GM18526 (cell line): ENCODE results near the gene CAMK2D.

Source experiments
- POLR2A ChIP-seq: IDR thresholded peaks from 3 replicates; pipeline ENCODE4 v1.6.1; 2011; ENCODE audit not compliant: insufficient read length; ENCODE audit errors: extremely low read depth

Gene CAMK2D

DNA sequence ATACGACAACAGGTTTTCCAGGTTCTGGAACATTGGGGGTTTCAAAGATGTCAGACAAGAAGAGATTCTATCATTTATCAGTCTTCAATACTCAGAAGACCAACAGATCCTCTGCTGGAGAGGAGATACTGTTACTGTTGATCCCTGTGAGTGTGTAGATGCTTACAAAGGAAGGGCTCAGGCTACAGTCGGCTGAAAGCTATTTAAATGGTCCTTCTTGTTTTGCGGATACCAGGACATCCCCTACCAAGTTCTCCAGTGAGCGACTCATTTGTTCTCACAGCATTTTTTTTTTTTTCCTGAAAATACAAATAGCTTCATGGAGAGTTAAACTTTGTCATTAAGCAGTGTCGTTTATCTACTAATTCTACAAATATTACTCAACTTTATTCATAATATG, 201.6 kb downstream of the CAMK2D start:
- TF ChIP-seq POLR2A = no peak

DNA sequence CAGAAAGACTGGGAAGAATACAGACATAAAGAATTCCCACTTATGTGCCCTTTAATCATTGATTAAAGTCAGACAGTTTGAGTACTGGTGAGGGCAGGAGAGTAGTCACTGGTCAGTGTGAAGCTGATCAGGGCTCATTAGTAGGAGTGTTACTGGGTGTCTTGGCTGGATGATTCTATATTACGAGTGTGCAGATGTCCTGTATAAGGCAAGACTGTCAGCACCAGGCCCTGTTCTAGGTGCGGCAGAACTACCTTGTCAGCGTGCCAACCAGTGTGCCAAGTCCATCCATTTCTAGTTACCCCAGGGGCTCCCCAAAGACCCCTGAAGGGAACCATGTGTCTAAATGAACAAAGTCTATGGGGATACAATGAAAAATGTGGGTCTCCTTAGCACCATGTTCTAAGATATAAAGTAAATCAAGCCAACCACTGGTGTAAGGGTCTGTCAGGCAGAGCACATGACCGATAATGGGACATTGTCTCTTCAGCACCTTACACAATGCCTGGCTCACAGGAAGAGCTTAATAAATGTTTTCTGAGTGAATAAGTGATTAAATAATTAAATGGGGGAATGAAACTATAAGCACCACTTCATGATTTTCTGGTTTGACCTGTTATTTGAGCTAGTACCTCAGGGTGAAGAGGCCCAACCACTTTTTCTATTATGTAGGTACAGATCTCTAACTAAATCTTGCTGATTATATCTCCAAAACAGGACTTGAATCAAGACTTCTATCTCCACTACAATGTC, 205.0 kb downstream of the CAMK2D start:
- TF ChIP-seq POLR2A = no peak

DNA sequence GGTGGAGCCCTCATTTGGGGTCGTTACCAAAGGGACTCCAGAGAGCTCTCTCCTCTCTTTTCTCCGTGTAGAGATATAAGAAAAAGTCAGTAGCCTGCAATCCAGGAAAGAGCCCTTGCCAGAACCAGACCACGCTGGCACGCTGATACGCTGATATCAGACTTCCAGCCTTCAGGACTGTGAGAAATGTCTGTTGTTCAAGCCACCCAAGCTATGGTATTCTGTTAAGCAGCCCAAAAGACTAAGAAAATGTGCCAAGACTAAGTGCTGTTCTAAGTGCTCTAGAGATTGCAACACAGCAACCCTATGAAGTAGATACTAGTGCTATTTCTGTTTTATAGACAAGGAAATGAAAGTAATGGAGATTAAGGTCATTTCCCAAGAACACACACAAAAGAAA, 205.7 kb downstream of the CAMK2D start:
- TF ChIP-seq POLR2A = no peak

DNA sequence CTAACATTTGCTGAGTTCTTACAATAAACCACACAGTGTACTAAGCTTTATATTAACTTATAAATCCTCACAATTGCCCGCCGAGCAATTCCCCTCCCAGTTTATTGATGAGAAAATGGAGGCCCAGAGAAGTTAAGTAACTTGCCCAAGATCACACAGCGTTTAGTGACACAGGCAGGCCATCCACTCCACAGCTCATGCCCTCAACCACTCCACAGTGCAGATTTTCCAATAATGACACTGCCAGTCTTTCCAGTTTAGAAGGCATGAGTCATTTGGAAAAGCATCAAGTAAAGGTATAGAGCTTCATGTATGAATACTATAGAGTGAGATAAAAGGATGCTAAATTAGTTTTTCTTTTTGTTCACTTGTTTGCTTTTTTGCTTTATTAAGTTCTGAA, 208.5 kb downstream of the CAMK2D start:
- no peak for TF ChIP-seq POLR2A

DNA sequence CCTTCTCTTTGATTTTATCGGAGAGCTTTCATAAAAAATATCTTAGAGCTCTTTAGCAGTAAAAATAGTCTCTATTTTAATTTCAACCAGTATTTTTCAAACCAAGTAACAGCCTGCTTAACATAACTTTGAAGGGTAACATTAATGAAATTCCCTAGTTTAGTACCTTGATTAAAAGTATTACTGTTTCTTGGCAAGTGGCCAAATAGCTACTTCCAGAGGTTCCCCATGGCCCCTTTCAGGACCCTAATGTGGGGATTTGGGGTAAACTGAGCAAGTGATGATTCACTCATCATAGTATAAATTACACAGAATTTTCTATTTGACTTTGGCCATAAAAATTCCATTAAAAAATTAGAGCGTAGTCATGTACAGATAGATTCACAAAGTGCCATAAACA, 211.0 kb downstream of the CAMK2D start:
- TF ChIP-seq POLR2A = no peak

DNA sequence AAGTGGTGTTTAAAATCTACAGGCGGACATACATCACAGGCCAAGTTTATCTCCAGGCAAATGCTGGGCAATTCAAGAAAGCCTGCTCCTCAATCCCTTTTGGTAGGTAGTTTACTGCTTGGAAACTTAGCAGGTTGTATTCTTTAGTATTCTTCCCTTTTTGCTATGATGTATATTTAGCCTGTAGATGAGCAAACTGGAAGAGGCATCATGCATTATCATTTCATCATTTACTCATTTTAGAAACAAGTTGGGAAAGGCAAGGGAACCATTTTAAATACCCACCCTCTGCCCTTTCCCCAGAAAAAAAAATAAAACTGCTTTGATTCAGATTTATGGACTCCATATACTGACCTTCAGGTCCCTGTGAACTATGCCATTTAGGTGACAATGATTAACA, 213.2 kb downstream of the CAMK2D start:
- TF ChIP-seq POLR2A = no peak

DNA sequence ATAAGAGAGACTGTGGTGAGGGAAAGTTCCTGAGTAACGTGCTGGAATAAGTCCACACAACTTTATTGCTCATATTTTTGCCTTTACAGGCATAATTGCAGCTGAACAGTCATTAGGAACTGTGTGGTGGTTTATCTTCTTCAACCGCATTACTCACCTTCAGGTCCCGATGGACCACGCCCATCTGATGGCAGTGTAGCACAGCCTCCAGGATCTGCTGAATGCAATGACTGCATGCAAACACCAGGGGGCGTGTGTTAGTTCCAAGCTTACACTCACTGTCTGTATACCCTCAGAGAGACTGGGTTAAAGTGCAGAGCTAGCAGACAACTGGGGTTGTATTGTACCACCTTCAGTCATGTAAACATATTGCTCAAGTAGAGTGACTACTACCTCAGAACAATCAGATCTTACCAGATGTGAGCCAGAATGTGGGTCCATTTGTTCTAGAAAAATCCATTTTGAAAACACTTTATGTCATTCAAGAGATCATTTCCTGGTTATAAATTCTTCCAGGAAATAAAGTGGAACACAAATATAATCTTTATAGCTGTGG, 214.0 kb downstream of the CAMK2D start:
- TF ChIP-seq POLR2A = no peak

DNA sequence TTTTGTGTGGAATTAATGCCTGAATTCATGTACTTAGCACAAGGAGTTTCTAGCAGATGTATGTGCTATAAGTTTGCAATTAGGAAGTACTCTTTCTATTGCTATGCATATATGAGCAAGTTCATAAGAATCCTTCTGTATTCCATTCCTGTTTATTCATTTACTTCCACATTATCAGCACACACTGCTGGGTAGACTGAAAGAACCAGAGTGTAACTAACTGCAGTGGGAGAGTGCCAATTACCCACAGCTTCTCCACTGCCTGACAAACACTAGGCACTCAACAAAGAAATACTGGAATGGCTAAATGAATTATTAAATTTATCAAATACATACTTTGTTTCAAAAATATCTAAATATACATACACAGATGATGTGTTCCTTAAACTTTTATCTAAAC, 219.6 kb downstream of the CAMK2D start:
- TF ChIP-seq POLR2A = no peak

DNA sequence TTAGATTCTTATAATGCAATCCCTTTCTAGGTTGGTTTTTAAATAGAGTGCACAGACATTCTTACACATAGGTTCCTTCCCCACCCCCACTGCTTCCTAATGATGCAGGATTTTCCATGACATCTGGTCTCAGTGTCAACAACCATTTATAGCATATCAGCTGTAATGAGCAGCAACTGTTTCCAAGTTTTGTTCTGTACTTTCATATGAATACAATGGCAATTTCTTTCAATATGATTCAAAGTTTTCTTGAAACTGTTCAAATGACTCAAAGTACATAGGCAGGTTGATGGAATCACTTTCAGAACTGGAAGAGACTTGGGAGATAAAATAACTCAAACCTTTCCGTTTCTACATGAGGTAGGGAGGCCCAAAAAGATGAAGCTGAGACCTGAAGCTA, 220.7 kb downstream of the CAMK2D start:
- no peak for TF ChIP-seq POLR2A

DNA sequence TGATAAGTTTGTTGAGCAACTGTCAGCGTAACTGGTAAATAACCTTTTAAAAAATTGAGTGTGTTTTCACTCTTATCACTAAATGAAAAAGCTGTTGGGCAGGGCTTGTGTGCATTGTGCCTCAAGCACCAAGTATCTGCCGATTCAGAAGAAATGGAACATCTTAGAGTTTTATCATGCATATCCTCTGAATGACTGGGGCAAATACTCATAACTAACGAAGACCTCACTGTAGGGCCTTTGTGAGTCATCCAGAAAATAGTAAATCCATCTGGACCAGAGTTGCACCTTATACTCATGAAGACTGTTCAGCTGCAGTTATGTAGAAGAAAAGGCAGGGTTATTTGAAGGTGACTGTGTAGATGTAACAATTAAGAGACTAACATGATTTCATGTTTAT, 222.1 kb downstream of the CAMK2D start:
- TF ChIP-seq POLR2A = no peak

DNA sequence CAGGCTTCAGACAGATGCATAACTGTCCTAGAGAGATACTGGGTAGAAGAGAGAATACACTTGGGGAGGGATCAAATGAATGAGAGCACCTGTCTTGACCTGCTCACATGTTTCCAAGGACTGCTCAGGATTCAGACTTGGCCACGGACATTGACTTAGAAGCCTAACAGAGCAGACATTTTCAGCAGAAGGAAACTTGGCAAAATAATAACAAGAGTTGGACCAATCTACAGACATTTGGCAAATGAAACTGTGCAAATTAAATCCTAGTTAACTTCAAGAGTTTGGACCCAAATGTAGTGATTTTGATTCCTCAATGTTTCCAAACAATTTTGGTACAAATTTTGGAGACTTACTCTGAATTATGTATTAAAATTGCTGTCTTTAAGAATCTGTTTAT, 223.9 kb downstream of the CAMK2D start:
- no peak for TF ChIP-seq POLR2A

DNA sequence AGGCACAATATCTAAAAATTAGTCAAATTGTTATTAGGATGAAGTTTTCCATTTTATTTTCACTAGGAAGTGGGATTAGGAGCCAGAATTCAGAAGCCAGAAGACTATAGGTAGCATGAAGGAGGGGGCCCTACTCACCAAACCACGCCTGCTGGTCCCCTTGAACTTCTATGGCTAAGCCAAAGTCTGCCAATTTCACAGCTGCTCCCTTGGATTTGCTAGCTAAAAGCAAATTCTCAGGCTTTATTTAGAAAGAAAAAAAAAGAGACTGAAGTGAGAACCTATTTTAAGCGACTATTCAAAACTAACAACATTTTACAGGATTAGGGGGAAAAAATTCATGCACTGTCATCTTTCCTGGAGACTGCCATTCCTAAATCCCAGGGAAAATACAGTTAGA, 224.3 kb downstream of the CAMK2D start:
- TF ChIP-seq POLR2A = no peak

DNA sequence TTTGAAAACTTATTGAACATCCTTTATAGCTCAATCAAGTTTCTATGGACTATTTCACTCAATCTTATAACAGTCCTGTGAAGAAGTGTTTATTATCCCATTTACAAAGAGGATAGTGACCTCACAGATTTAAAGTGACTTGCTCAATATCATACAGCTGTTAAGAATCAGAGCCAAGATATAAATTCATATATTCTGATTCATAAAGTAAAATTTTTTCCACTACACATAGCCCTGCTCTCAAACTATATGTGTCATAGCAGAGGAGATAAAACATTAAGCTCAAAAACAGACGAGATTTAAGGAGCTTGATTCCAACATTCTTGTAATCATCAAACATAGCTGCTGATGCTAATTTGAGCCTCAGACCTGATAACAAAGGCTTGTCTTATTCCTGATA, 226.8 kb downstream of the CAMK2D start:
- TF ChIP-seq POLR2A = no peak

DNA sequence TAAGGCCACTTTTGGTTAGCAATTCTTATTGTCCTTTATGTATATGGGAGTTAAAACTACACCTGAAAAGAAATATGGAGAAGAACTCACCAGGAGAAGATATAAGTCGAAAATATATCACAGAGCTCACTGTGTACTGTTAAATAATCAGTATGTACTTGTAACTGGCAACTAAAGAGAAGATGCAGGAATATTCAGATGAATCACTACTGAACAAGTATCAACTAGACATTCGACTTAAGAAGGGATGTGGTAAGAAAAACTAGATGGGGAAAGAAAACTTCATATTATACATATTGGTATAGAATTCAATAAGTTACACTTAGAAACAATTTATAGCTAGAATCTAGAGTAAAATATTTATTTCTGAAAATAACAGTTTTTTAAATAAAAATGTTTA, 230.0 kb downstream of the CAMK2D start:
- no peak for TF ChIP-seq POLR2A

DNA sequence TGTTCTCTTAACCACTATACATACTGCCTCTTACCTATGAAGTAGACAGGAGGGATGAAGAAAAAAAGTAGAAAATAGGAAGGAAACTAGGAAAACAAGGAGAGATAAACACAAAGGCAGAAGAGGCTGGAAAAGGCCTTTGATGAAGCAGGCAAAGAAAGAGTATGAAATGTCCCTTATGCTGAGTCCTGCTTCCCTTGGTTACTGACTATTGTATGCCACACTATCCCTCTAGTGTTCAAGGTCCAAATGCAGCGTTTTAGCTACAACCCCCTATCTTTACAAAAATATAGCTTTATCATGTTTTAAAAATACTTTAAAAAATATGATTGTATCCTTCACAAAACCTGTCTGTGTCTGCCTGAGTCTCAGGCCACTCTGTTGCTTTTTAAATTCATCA, 233.1 kb downstream of the CAMK2D start:
- TF ChIP-seq POLR2A = no peak

DNA sequence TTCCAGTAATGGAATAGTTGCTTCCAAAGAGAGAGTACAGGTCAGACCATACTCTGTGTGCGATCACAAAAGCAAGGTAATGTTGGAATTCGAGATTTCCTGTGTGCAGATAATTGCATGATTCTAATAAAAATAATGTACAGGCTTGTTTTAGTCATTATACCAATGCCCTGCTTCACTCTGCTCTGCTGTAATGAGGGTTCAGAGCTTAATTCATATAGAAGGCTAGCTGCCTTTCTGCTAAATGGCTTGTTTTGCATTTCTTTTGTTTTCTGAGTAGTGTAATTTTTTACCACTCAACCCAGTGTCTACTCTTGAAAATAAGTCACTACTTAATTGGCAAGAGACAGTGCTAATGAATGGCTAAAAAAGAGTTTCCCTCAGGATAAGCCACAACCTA, 236.0 kb downstream of the CAMK2D start:
- no peak for TF ChIP-seq POLR2A
